ENCODE measurements around the gene KCNAB2.
A peak's percentile ranks its signal among the peaks of the same experiment; 100 is the strongest.

Gene KCNAB2

DNA sequence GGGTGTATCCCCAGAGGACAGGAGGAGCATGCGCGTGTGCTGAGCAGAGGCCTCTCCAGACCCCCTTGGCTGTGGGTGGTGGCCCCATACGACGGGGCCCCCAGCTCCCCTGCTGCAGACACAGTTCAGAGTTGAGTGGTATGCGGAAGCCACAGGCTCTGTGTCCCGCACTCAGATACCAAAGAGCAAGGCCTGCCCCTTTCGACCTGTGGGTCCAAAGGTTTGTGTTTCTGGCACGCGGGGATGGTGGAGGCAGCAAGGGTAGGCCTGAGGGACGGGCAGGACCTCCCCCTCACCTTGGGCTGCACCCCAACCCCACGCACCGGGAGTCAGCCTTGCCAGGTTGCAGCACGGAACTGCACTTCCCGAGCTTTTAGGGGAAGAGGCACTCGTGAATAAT lies at the start of gene KCNAB2:
Gene KCNAB2, plus strand, starts transcription at position 328 of the 400 bp plus-strand sequence. CDS start 5,649 bp downstream, outside the sequence.
- DNase-seq: no peak

DNA sequence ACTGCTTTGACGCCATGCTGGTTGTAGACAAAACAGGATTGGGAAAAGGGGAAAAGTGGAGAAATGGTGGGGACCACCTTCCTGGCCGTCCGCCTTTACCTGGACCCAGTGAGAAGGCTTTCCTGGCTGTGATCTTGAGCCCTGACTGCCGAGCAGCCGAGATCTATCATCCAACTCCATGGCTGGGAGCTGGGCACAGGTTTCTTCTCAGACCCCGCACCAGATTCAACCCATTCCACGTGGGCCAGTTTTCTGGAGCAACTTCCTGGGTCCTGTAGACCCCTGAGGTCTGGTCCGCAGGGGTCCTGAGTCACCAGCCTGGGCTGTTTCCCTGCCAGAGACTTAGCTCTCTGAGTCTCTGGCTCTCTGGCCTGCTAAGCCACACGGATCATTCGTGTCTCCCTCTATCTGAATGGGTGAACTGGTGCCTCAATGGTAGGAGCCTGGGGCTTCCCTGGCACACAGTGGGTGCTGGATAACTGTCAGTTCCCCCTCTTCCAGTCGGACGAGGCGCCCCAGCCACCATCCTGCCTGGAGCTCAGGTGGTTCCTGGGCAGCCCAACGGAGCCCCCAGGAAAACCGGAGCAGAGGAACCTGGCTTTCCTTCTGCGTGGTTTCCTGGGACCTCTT lies 48.9 kb upstream of the KCNAB2 start:
- no peak for DNase-seq

DNA sequence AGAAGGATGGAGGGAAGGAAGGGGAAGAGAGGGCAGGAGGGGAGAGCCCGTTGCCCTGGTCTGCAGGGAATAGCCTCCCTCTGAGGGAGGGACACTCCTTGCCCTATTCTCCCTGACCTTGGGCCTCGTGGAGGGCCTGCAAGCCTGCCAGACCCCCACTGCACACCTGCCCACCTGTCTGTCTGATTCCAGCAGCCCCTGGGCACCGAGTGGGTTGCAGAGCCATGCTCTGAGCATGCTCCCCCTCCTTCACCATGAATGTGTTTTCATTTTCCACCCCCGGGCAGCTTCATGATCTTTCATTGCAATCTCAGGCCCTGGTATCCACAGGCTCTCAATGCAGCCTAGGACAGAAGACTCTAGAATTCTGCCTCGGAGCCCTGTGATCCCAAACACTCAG lies 48.4 kb upstream of the KCNAB2 start:
- DNase-seq: no peak

- DNase-seq: no peak
These were observed 47.4 kb upstream of the KCNAB2 start for GRCh38 chr1:5998051-5998905.

DNA sequence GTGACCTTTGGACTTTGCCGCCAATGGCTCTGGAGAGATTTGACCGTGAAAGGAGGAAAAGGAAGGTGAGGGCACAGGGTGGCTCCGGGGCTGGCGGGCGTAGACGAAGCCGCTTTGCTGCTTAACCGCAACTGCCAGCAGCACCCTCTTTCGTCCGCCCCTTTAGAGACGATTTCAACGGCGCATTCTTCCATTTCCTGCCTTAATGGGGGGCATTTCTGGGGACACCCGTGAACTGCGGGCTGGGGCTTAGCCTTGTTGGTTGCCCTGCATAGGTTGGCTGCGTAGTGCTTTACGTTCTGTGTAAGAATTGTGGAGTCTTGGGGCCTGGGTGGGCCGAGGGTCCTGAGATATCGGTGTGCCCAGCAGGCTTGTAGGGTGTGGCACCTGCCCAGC lies 46.8 kb upstream of the KCNAB2 start:
- no peak for DNase-seq

GRCh38 chr1:5999711-6000443 lies 45.8 kb upstream of the KCNAB2 start:
- no peak for DNase-seq

GRCh38 chr1:6000444-6001288 lies 45.0 kb upstream of the KCNAB2 start:
- DNase-seq: no peak

GRCh38 chr1:6001992-6002576 lies 43.6 kb upstream of the KCNAB2 start:
- peak; percentile 23 for DNase-seq

DNA sequence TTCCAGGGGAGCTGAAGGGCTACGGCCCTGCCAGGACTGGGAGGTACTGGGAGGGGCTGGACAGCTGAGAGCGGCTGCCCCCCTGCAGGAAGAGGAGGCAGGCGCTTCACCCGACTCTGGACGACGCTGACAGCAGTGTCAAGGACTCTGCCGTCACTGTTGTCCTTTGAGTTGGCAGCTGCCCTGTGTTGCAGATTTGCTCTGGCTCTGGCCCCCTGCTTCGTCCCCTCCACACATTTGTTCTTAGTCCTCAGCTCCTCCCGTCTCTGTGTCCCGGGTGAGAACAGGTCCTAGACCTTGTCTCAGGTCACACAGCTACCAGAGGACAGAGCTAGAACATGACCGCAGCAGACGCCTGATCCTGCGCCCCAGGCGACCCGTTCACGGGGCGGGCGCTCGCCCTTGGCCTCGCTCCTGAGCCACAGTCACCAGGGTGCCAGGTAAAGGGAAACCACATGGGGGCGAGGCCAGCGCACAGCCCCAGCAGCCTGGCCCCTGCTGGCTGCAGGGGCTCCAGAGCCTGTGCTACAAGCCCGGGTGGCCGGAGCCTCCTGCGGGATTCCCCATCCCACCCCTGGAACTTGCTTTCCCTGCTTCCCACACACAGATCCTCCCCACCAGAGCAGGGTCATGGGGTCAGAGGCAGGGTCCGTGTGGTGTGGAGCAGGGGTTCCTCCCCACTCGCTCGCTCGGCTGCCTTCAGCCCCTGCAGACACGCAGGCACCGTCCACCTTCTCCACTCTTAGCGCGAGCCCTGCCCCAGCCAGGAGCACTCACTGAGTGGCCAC lies 42.8 kb upstream of the KCNAB2 start:
- DNase-seq: no peak

- DNase-seq: no peak
These were observed 41.9 kb upstream of the KCNAB2 start for GRCh38 chr1:6003568-6004411.

GRCh38 chr1:6004412-6005123 lies 41.1 kb upstream of the KCNAB2 start:
- no peak for DNase-seq

DNA sequence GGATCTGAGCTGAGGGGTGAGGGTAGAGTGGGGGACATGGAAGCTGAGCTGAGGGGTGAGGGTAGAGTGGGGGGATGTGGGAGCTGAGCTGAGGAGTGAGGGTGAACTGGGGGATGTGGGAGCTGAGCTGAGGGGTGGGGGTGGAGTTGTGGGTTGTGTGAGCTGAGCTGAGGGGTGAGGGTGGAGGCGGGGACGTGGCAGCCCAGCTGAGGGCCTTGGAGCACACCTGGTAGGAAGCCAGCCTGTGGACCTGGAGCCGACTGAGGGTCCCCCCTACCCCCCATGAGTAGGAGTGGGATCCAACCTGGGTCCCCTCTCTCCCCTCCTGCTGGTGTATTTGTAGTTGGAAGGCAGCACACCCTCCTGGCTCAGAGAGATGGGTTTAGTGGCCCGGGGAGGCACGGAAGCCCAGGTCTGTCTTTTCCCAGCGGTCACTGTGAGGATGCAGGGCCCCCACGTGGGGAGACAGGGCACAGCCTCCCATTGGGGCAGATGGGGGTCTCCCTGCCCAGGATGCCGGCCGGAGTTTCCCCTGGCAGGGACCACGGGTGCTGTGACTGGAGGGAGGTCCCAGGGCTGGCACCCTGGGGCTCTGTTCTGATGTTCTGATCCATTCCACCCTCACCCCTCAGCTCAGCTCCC lies 40.3 kb upstream of the KCNAB2 start:
- DNase-seq: no peak

- no peak for DNase-seq
These were observed 38.8 kb upstream of the KCNAB2 start for GRCh38 chr1:6006882-6007281.

DNA sequence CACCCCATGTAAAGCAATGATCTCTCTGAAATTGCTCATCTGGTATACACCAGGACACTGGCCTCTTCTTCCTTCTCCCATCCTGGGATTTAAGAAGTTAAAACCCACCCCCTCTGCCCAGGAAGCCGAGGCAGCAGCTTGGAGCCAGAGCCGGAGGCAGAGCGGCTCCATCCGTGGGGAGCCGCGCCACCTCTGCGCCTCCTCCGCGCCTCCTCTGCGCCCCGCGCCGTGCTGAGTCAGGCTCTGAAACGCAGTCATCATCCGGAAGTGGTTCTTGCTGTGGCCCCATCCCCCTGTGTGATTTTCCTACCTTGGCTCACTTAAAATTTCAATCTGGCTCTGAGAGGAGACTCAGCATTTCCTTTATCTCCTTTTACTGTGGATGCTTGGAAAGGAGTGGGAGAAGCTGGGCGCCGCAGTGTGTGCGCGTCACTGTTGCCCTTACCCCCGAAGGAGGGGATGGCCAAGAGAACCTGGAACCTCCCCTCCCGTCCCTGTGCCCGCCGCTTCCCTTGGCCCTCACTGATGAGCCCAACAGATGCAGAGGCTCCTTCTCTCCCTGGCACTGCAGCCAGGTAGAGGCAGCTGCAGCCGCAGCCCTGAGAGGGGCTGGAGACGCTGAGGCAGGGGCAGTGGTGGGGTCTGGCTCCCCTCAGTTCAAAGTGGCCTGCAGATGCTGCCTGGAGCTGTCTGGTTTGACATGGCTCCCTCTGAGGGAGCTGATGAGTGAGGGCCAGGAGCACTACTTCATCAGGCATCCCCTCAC lies 38.2 kb upstream of the KCNAB2 start:
- no peak for DNase-seq

DNA sequence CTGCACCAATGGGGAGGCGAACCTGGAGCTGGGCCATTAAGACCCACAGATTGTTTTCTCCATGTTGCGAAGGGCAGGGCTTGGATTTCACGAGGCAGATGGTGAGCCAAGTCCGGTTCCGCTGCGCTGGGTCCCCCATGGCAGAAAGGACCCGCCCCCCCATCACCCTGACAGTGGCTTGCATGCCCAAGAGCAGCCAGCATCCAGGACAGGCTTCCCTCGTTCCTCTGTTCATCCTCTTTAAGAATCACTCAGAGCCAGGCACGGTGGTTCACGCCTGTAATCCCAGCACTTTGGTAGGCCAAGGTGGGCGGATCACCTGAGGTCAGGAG lies 37.6 kb upstream of the KCNAB2 start:
- no peak for DNase-seq

DNA sequence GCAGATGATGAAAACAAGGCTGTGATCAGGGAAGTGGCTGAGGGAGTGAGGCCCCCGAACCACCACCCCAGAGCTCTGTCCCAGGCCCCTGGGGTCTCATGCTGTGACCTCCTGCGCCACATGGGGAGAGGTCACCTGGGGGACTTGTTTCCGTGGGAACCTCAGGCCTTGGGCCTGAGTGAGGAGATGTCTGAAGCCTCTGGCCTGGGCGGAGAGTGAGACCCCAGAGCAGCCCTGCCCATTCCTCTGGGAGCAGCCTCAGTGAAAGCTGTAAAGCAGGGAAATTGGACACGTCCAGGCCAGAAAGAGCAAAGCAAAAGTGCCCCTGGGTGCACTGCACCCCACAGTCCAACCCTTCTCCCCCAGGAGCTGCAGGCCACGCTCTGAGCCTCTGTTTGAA lies 37.0 kb upstream of the KCNAB2 start:
- no peak for DNase-seq

- DNase-seq: no peak
These were observed 36.3 kb upstream of the KCNAB2 start for GRCh38 chr1:6009120-6010040.

- DNase-seq: no peak
These were observed 35.1 kb upstream of the KCNAB2 start for GRCh38 chr1:6010554-6010953.
